ENCODE data around the gene OR56A5. TPM values are rescaled to one million over a fixed set of nuclear protein-coding genes. Genes with fewer than 3 reads are reported as not detected.
"Not testable (repeated sequence)": the region's sequence is repeated elsewhere in the genome, so short reads cannot be mapped to it uniquely, and the experiment has no call there.

The OR56A5 gene
- not detected in 2 replicates for total RNA-seq (2014; rRNA removed; shearing (Covaris generic); ENCODE audit: low replicate concordance)

- in situ Hi-C loops (cut with HindIII; ENCODE audit: low pct_unique_long_range_greater_than_20kb, low sequenced_read_pairs): no loop called here
- no peak for DNase-seq (ENCODE audit: low read depth)
Measured at GRCh38 chr11:5968394-5968793, at the start of gene OR56A5. OR56A5 (minus strand) TSS chr11:5968494; CDS start chr11:5968494, 0 bp downstream.

GRCh38 chr11:6013042-6013441 lies 44.7 kb upstream of the OR56A5 start:
- in situ Hi-C loops (cut with HindIII; ENCODE audit: low pct_unique_long_range_greater_than_20kb, low sequenced_read_pairs): no loop called here
- no peak for DNase-seq (ENCODE audit: low read depth)

GRCh38 chr11:6012035-6012668 lies 43.9 kb upstream of the OR56A5 start:
- DNase-seq (ENCODE audit: low read depth): no peak
- in situ Hi-C loops (cut with HindIII; ENCODE audit: low pct_unique_long_range_greater_than_20kb, low sequenced_read_pairs): no loop called here

- in situ Hi-C loops (cut with HindIII; ENCODE audit: low pct_unique_long_range_greater_than_20kb, low sequenced_read_pairs): no loop called here
Measured at GRCh38 chr11:6006846-6007245, 38.6 kb upstream of the OR56A5 start, which contains the start of gene OR56A4. OR56A4 (minus strand) TSS chr11:6006946; CDS start chr11:6002992, 3,954 bp downstream.

GRCh38 chr11:6006395-6006794 lies 38.1 kb upstream of the OR56A5 start:
- in situ Hi-C loops (cut with HindIII; ENCODE audit: low pct_unique_long_range_greater_than_20kb, low sequenced_read_pairs): no loop called here
- no peak for DNase-seq (ENCODE audit: low read depth)

More at GRCh38 chr11:6006846-6007245, 38.6 kb upstream of the OR56A5 start, which contains the start of gene OR56A4:
- DNase-seq (ENCODE audit: low read depth): no peak

- DNase-seq (ENCODE audit: low read depth): no peak
- in situ Hi-C loops (cut with HindIII; ENCODE audit: low pct_unique_long_range_greater_than_20kb, low sequenced_read_pairs): no loop called here
Measured at GRCh38 chr11:6002202-6002699, 34.0 kb upstream of the OR56A5 start.

- in situ Hi-C loops (cut with HindIII; ENCODE audit: low pct_unique_long_range_greater_than_20kb, low sequenced_read_pairs): no loop called here
- no peak for DNase-seq (ENCODE audit: low read depth)
Measured at GRCh38 chr11:5994791-5995190, 26.5 kb upstream of the OR56A5 start.

- in situ Hi-C loops (cut with HindIII; ENCODE audit: low pct_unique_long_range_greater_than_20kb, low sequenced_read_pairs): no loop called here
- DNase-seq (ENCODE audit: low read depth): no peak
Measured at GRCh38 chr11:5992604-5993251, 24.4 kb upstream of the OR56A5 start.

- in situ Hi-C loops (cut with HindIII; ENCODE audit: low pct_unique_long_range_greater_than_20kb, low sequenced_read_pairs): no loop called here
Measured at GRCh38 chr11:5992150-5992549, 23.9 kb upstream of the OR56A5 start.

GRCh38 chr11:5989203-5989602 lies 20.9 kb upstream of the OR56A5 start:
- in situ Hi-C loops (cut with HindIII; ENCODE audit: low pct_unique_long_range_greater_than_20kb, low sequenced_read_pairs): no loop called here
- DNase-seq (ENCODE audit: low read depth): no peak

More at GRCh38 chr11:5992150-5992549, 23.9 kb upstream of the OR56A5 start:
- DNase-seq (ENCODE audit: low read depth): no peak

GRCh38 chr11:5986885-5987284 lies 18.6 kb upstream of the OR56A5 start, which contains the start of gene OR52L1:
OR52L1 (minus strand) TSS chr11:5986985; CDS start chr11:5986930, 55 bp downstream.
- DNase-seq (ENCODE audit: low read depth): no peak
- in situ Hi-C loops (cut with HindIII; ENCODE audit: low pct_unique_long_range_greater_than_20kb, low sequenced_read_pairs): no loop called here

GRCh38 chr11:5983443-5983842 lies 15.1 kb upstream of the OR56A5 start:
- in situ Hi-C loops (cut with HindIII; ENCODE audit: low pct_unique_long_range_greater_than_20kb, low sequenced_read_pairs): no loop called here
- no peak for DNase-seq (ENCODE audit: low read depth)

GRCh38 chr11:5973530-5973929 lies 5.2 kb upstream of the OR56A5 start:
- DNase-seq (ENCODE audit: low read depth): no peak

GRCh38 chr11:5967708-5968107 lies 586 bp downstream of the OR56A5 start:
- no peak for DNase-seq (ENCODE audit: low read depth)
- in situ Hi-C loops (cut with HindIII; ENCODE audit: low pct_unique_long_range_greater_than_20kb, low sequenced_read_pairs): no loop called here

More at GRCh38 chr11:5973530-5973929, 5.2 kb upstream of the OR56A5 start:
- in situ Hi-C loops (cut with HindIII; ENCODE audit: low pct_unique_long_range_greater_than_20kb, low sequenced_read_pairs): no loop called here

GRCh38 chr11:5966958-5967357 lies 1.3 kb downstream of the OR56A5 start:
- in situ Hi-C loops (cut with HindIII; ENCODE audit: low pct_unique_long_range_greater_than_20kb, low sequenced_read_pairs): no loop called here

GRCh38 chr11:5960704-5961320 lies 7.5 kb downstream of the OR56A5 start:
- in situ Hi-C loops (cut with HindIII; ENCODE audit: low pct_unique_long_range_greater_than_20kb, low sequenced_read_pairs); DNase-seq (ENCODE audit: low read depth): not testable (repeated sequence)

More at GRCh38 chr11:5966958-5967357, 1.3 kb downstream of the OR56A5 start:
- no peak for DNase-seq (ENCODE audit: low read depth)

GRCh38 chr11:5955586-5955985 lies 12.7 kb downstream of the OR56A5 start:
- in situ Hi-C loops (cut with HindIII; ENCODE audit: low pct_unique_long_range_greater_than_20kb, low sequenced_read_pairs): no loop called here
- no peak for DNase-seq (ENCODE audit: low read depth)

- no peak for DNase-seq (ENCODE audit: low read depth)
- in situ Hi-C loops (cut with HindIII; ENCODE audit: low pct_unique_long_range_greater_than_20kb, low sequenced_read_pairs): no loop called here
Measured at GRCh38 chr11:5941951-5942350, 26.3 kb downstream of the OR56A5 start, which contains the start of gene OR56A3. OR56A3 (plus strand) TSS chr11:5942251; CDS start chr11:5947347, 5,096 bp downstream.

- in situ Hi-C loops (cut with HindIII; ENCODE audit: low pct_unique_long_range_greater_than_20kb, low sequenced_read_pairs): no loop called here
- no peak for DNase-seq (ENCODE audit: low read depth)
Measured at GRCh38 chr11:5940748-5941147, 27.5 kb downstream of the OR56A5 start.

Data from Caki2 (cell line).